HFF-Myc (cell line): ENCODE results near the gene FBLL1.
"Not testable (repeated sequence)": the region's sequence is repeated elsewhere in the genome, so short reads cannot be mapped to it uniquely, and the experiment has no call there.

ENCODE experiments used
- DNase-seq: peaks from one replicate; pipeline ENCODE4 v3.0.0-alpha.2; 2011; ENCODE audit warnings: low read depth; ENCODE audit errors: extremely low read depth
- H3K4me3 ChIP-seq: replicated peaks from 2 replicates; pipeline ENCODE4 v1.5.1; 2011; ENCODE audit warnings: low read depth, mild to moderate bottlenecking, control low read depth, low read length
- TF ChIP-seq, protein P1 (sequence below): IDR thresholded peaks from 2 replicates; pipeline ENCODE4 v1.5.1; 2012; ENCODE audit warnings: mild to moderate bottlenecking, low read depth, low read length, control low read depth; ENCODE audit errors: missing control alignments

The FBLL1 gene

DNA sequence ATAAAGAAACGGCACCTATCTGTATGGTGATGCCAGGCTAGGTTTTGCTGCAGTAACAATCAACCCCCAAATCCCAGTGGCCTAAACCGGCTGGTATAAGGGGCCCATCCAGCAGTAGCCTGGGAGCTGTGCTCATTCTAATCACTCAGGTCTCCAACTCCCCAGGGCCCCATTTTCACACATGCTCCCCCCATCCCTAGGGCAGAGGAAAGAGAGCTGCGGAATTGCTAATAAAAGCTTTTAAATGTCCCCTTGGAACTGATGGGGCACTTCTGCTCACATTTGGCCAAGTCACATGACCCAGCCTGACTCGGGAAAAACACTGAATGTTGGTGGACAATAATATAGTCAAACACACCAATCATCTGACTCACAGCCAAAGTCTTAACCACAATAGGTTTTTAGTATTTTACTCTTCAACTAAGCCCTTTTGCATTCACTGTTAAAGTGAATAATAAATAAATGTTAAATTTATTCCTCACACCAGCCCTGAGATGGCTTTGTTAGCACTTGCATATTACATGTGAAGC, 1.6 kb downstream of the FBLL1 start:
- TF ChIP-seq, protein P1, sequence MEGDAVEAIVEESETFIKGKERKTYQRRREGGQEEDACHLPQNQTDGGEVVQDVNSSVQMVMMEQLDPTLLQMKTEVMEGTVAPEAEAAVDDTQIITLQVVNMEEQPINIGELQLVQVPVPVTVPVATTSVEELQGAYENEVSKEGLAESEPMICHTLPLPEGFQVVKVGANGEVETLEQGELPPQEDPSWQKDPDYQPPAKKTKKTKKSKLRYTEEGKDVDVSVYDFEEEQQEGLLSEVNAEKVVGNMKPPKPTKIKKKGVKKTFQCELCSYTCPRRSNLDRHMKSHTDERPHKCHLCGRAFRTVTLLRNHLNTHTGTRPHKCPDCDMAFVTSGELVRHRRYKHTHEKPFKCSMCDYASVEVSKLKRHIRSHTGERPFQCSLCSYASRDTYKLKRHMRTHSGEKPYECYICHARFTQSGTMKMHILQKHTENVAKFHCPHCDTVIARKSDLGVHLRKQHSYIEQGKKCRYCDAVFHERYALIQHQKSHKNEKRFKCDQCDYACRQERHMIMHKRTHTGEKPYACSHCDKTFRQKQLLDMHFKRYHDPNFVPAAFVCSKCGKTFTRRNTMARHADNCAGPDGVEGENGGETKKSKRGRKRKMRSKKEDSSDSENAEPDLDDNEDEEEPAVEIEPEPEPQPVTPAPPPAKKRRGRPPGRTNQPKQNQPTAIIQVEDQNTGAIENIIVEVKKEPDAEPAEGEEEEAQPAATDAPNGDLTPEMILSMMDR = no peak
- DNase-seq = no peak
- H3K4me3 ChIP-seq = no peak overlapping the region

DNA sequence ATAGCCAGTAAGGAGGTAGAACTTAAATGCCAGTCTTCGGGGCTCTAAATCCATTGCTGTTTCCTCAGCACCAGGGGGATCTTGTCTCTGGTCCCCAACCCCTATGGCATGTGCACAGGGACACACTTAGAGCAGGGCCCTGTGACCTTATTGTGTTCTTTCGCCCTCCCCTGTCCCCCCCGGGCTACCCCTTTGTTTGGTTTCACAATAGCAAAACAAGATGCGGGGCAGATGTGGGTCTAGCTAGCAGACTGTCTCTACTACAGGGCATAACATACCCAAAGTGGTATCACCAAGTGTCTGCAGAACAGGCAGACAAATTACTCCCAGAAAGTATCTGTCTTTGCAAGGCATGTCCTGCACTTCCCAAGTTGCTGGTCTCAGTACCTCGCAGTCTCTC, 2.1 kb downstream of the FBLL1 start:
- TF ChIP-seq, protein P1 = no peak
- no peak for DNase-seq
- H3K4me3 ChIP-seq = no peak overlapping the region

DNA sequence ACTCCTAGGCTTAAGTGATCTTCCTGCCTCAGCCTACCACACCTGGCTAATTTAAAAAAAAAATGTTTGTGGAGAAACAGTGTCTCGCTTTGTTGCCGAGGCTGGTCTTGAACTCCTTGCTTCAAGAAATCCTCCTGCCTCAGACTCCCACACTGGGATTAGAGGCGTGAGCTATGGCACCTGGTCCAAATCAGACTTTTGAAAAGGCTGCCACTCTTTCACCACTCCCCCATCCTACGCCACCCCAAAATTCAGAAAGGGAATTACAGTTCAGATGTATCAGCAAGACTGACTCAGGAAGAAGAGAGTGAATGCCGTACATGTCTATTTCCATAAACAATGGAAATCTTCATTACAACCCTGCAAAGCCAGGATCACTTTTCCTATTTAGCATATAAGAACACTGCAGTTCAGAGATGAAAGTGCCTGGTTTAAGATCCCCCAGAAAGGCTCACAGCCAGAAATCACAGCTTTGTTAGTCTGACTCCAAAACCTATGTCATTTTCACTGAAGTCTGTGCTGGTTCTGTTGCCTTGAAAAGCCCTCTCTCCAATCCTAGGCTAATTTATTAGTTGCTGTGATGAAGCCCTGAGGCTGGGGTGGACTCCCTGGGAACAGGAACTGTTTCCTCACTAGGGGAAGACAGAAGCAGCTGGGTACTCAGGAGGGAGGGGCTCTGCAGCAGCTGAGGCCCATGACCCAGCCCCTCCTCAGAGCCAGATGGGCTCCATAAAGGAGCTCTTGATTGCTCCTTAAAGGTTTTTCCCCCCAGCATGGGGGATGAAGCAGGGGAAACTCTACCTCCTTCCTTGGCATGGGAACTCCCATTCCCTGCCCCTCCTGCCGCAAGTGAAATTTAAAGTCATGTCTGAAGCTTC, 3.1 kb downstream of the FBLL1 start:
- no peak for DNase-seq
- H3K4me3 ChIP-seq = no peak overlapping the region
- TF ChIP-seq, protein P1 = no peak

DNA sequence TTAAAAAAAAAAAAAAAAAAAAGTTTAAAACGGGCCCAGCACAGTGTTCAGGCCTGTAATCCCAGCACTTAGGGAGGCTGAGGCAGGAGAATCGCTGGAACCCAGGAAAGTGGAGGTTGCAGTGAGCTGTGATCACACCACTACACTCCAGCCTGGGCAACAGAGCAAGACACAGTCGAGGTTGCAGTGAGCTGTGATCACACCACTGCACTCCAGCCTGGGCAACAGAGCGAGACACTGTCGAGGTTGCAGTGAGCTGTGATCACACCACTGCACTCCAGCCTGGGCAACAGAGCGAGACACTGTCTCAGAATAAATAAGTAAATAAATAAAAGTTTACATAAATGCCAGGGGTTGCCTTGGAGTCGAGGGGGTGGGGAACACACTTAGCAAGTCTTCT, 5.2 kb downstream of the FBLL1 start:
- not testable (repeated sequence) for H3K4me3 ChIP-seq, DNase-seq

DNA sequence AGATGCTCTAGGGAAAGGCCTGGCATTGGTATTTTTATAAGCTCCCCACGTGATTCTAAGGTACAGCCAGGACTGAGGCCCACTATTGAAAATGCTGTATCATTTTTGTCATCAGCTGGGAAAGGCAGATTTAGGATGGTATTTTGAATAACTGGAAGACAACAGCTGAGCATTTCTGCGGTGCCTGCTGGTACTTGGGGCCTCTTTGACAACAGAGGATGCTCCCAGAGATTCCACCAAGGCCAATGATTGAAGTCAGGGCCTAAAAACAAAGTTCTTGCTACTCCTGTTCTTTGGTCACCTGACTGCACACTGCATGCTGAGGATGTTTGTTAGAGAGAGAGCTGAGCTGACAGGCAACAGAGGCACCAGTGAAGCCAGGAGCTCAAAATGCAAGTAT, 8.1 kb downstream of the FBLL1 start:
- no peak for DNase-seq
- TF ChIP-seq, protein P1 = no peak
- no peak overlapping the region for H3K4me3 ChIP-seq

DNA sequence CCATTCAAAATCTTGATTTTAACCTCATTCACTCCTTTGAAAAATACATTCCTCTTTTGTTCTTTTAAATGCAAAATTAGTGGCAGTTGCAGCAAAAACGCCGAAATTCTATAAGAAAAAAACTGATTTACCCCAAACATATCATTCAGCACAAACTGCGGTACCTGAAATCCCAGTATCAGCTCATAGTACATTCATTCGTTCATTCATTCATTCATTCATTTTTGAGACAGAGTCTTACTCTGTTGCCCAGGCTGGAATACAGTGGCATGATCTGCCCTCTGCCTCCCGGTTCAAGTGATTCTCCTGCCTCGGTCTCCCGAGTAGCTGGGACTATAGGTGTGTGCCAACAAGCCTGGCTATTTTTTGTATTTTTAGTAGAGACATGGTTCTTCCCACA, 20.4 kb downstream of the FBLL1 start:
- no peak for DNase-seq
- H3K4me3 ChIP-seq = no peak overlapping the region
- TF ChIP-seq, protein P1 = no peak

DNA sequence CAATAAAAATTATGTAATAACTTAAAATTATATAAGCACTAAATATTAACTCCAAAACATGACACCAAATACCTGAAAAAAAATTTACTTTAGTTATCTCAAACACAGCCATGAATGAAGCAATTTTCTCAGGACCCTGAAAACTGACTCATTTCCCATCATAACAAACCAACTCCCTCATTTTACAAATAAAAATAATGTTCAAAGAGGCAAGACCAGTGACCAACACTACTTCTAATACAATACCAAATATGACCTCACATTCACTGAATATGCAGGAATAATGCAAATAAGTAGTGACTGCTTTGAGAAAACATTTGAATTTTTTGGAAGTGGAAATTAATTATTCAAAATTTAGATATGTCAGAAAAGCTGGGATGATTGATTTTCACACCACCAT, 21.6 kb downstream of the FBLL1 start:
- TF ChIP-seq, protein P1 = no peak
- no peak overlapping the region for H3K4me3 ChIP-seq
- DNase-seq = no peak
